SU-DHL-6 (cell line): ENCODE results near the gene APLP1.

Source experiments
- H2AFZ ChIP-seq: fragments of 200-600 bp; sonication (generic); 2 replicates; pipeline ENCODE4 v1.6.1; 2014; ENCODE audit warnings: low read depth, mild to moderate bottlenecking, moderate library complexity, mixed read lengths, antibody characterized with exemption, low read length; ENCODE audit not compliant: severe bottlenecking
- H3F3A ChIP-seq: fragments of 200-600 bp; shearing (Covaris generic); 2 replicates; pipeline ENCODE4 v1.6.0; 2016; ENCODE audit warnings: antibody characterized with exemption, mild to moderate bottlenecking; ENCODE audit not compliant: insufficient read depth
- H3K27ac ChIP-seq: fragments of 200-600 bp; sonication (generic); 2 replicates; pipeline ENCODE4 v1.5.1; 2016; ENCODE audit warnings: low read depth, mild to moderate bottlenecking, low read length, moderate library complexity, mixed read lengths
- H3K27me3 ChIP-seq: fragments of 200-600 bp; sonication (generic), shearing (Covaris generic); 2 replicates; pipeline ENCODE4 v1.6.0; 2014; ENCODE audit warnings: mild to moderate bottlenecking, low read length
- H3K36me3 ChIP-seq: fragments of 200-600 bp; sonication (generic); 2 replicates; pipeline ENCODE4 v1.6.1; 2014; ENCODE audit warnings: mild to moderate bottlenecking, low read length, mixed read lengths
- H3K4me2 ChIP-seq: fragments of 300-600, 200-600 bp; shearing (Covaris generic), sonication (generic); 2 replicates; pipeline ENCODE4 v1.6.0; 2014; ENCODE audit warnings: low read length, low read depth, mild to moderate bottlenecking; ENCODE audit not compliant: poor library complexity, severe bottlenecking
- H3K4me3 ChIP-seq: fragments of 200-600 bp; sonication (generic); 2 replicates; pipeline ENCODE4 v1.5.1; 2014; ENCODE audit warnings: antibody characterized with exemption, low read length, mild to moderate bottlenecking, mixed read lengths; ENCODE audit not compliant: insufficient read depth, poor library complexity, severe bottlenecking
- H3K79me2 ChIP-seq: fragments of 200-600 bp; sonication (generic); 2 replicates; pipeline ENCODE4 v1.6.1; 2014; ENCODE audit warnings: mild to moderate bottlenecking, low read length, moderate library complexity; ENCODE audit not compliant: insufficient read depth
- H3K9ac ChIP-seq: fragments of 200-600 bp; sonication (generic); 2 replicates; pipeline ENCODE4 v1.7.0; 2014; ENCODE audit warnings: mild to moderate bottlenecking, low read length
- H3K9me2 ChIP-seq: fragments of 200-600 bp; sonication (generic); replicated peaks from 2 replicates; pipeline ENCODE4 v1.6.1; 2014; ENCODE audit warnings: low read length; ENCODE audit not compliant: insufficient read depth
- H3K9me3 ChIP-seq: fragments of 200-600 bp; sonication (generic); 2 replicates; pipeline ENCODE4 v1.6.1; 2014; ENCODE audit warnings: low read length, mixed read lengths; ENCODE audit not compliant: insufficient read depth
- H4K20me1 ChIP-seq: fragments of 200-600 bp; sonication (generic); 2 replicates; pipeline ENCODE4 v1.6.1; 2014; ENCODE audit warnings: low read depth, mild to moderate bottlenecking, antibody characterized with exemption, low read length, moderate library complexity, mixed read lengths
- CTCF ChIP-seq: fragments of 200-600 bp; sonication (generic); IDR thresholded peaks from one replicate; pipeline ENCODE4 v1.5.1; 2017; ENCODE audit warnings: antibody characterized with exemption, mild to moderate bottlenecking, low read length, moderate library complexity; ENCODE audit not compliant: insufficient read depth, poor library complexity, severe bottlenecking
- EZH2phosphoT487 ChIP-seq: fragments of 200-600 bp; sonication (generic), shearing (Covaris generic); conservative IDR thresholded peaks from 2 replicates; pipeline ENCODE4 v1.6.1; 2018; ENCODE audit warnings: mild to moderate bottlenecking, antibody characterized with exemption, low read length, moderate library complexity, mixed read lengths

APLP1 gene

DNA sequence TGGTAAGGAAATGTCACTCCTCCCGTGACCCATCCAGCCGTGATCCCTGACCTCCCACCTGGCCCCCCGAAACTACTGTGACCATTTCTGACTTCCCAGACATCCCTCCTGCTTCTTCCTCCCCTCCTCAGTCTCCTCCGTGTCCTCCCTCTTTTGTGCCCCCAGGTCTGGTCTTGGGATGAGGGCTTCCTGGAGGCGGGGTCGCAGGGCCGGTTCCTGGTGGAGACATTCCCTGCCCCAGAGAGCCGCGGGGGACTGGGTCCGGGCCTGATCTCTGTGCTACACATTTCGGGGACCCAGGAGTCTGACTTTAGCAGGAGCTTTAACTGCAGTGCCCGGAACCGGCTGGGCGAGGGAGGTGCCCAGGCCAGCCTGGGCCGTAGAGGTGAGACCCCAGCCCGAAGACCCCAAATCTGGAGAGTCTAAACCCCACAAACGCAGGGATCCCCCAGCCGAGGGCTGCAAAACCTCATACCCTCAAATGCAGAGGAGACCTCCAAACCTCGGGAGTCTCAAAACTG, 6.7 kb upstream of the APLP1 start:
- Histone ChIP-seq H2AFZ (no peak overlapping the region), H3K27ac (no peak overlapping the region), H3K9ac (no peak overlapping the region), H3K9me2 (no peaks in the 10 kb centered on the region), H4K20me1 (no peaks in the 10 kb centered on the region), H3K4me2 (no peak overlapping the region), H3K79me2 (no peaks in the 10 kb centered on the region), H3K36me3 (no peaks in the 10 kb centered on the region), H3F3A (no peaks in the 10 kb centered on the region), H3K9me3 (no peaks in the 10 kb centered on the region), H3K4me3 (no peak overlapping the region), H3K27me3 (no peaks in the 10 kb centered on the region)
- TF ChIP-seq CTCF = no peak
- TF ChIP-seq EZH2phosphoT487 = no peak

- H4K20me1 ChIP-seq = no peaks in the 10 kb centered on the region
- no peaks in the 10 kb centered on the region for H3K27me3 ChIP-seq
- no peaks in the 10 kb centered on the region for H3K36me3 ChIP-seq
Measured at GRCh38 chr19:35862528-35862927, 5.8 kb upstream of the APLP1 start.

GRCh38 chr19:35863018-35863417, 5.4 kb upstream of the APLP1 start:
- H3K27me3 ChIP-seq = no peaks in the 10 kb centered on the region
- no peaks in the 10 kb centered on the region for H3K9me3 ChIP-seq
- H3K36me3 ChIP-seq = no peaks in the 10 kb centered on the region
- no peak overlapping the region for H3K27ac ChIP-seq
- H3F3A ChIP-seq = no peaks in the 10 kb centered on the region
- H3K79me2 ChIP-seq = no peaks in the 10 kb centered on the region
- no peak overlapping the region for H3K4me2 ChIP-seq
- no peaks in the 10 kb centered on the region for H4K20me1 ChIP-seq
- no peak overlapping the region for H3K9ac ChIP-seq
- H3K9me2 ChIP-seq = no peaks in the 10 kb centered on the region
- H2AFZ ChIP-seq = no peak overlapping the region
- TF ChIP-seq EZH2phosphoT487 = no peak
- no peak for TF ChIP-seq CTCF
- H3K4me3 ChIP-seq = no peak overlapping the region

More at GRCh38 chr19:35862528-35862927, 5.8 kb upstream of the APLP1 start:
- no peaks in the 10 kb centered on the region for H3K9me2 ChIP-seq
- H3K4me2 ChIP-seq = no peak overlapping the region
- H3K27ac ChIP-seq = no peak overlapping the region
- H3K4me3 ChIP-seq = no peak overlapping the region
- no peak overlapping the region for H3K9ac ChIP-seq
- H2AFZ ChIP-seq = no peak overlapping the region
- no peaks in the 10 kb centered on the region for H3F3A ChIP-seq
- no peaks in the 10 kb centered on the region for H3K9me3 ChIP-seq
- H3K79me2 ChIP-seq = no peaks in the 10 kb centered on the region
- TF ChIP-seq EZH2phosphoT487 (no peak), CTCF (no peak)
